ENCODE data around the gene MAP4K1. TPM values are rescaled to one million over a fixed set of nuclear protein-coding genes. Genes with fewer than 3 reads are reported as not detected.

MAP4K1 gene
- total and polyA plus RNA-seq, 2 of the 13 experiments (the other 11 are each of a cell fraction or from before 2014, with no cell fraction given) = 0.24 to 0.89 TPM

GRCh38 chr19:38658462-38659306 is 40.9 kb upstream of the MAP4K1 start:
- intact Hi-C loops (cut with micrococcal nuclease; ENCODE audit: unreplicated experiment) = loop anchor here (2.0 to 10.0 kb wide), 3 partner anchors 16 to 274 kb away; partner anchors contain the start of genes ECH1, MRPS12 and SARS2
- peak overlapping the region; percentile 69 for H3K27ac ChIP-seq (ENCODE audit: extremely low read length, insufficient read depth, low read length)
- in situ Hi-C loops (cut with HindIII; ENCODE audit: extremely low pct_ligation_motif_present, low pct_unique_long_range_greater_than_20kb) = loop anchor here (5.0 kb wide), 1 partner anchor 44 kb away; no protein-coding TSS in a partner anchor
- ChIA-PET POLR2A (interaction anchor here (0.9 to 4.4 kb wide), 11 partner anchors 10 to 191 kb away, joined by 3 to 59 read pairs (median 4); partner anchors contain the start of genes ACTN4 and EIF3K), CTCF (ENCODE audit: low intra/inter-chr PET ratio, low total read pairs) (no interaction called here)
- peak; percentile 80 for ATAC-seq
- no TSS peak for BruUV-seq (replicated peaks)
- H2AFZ ChIP-seq (ENCODE audit: low read length) = no peak overlapping the region
- no peaks in the 10 kb centered on the region for H3K9me3 ChIP-seq (ENCODE audit: low read length)
- peaks cover 16 to 55% of the 10 kb centered on the region in 2 experiments for H3K36me3 ChIP-seq (replicated peaks in 1 of 2; ENCODE audit: control insufficient read depth in 1 of 2, insufficient read depth in 2 of 2, low read length in 2 of 2)
- H4K20me1 ChIP-seq (ENCODE audit: insufficient read depth, low read length) = peaks cover 83% of the 10 kb centered on the region
- H3K4me3 ChIP-seq (replicated peaks in 1 of 3; ENCODE audit: insufficient read depth in 1 of 3, low read depth in 2 of 3, low read length in 3 of 3) = no peak overlapping the region; a peak in 1 of 6 replicates
- DNase-seq (ENCODE audit: low spot score) = peak; percentile 95
- peak; percentile 92 for FAIRE-seq
- peak overlapping the region; percentile 44 for H3K9ac ChIP-seq (ENCODE audit: insufficient read depth, low read depth, low read length)
- peak overlapping the region; percentile 65 for H3K4me2 ChIP-seq (ENCODE audit: low read depth, low read length)
- peaks cover 98% of the 10 kb centered on the region for H3K4me1 ChIP-seq (ENCODE audit: insufficient read depth, low read length)
- 25% methylated on average over 14 of the region's 15 CpGs for whole genome bisulfite sequencing (ENCODE audit: low lambda C conversion rate)
- H3K79me2 ChIP-seq (ENCODE audit: insufficient read depth, low read length) = peaks cover 96% of the 10 kb centered on the region
- H3K27me3 ChIP-seq (ENCODE audit: control insufficient read depth in 1 of 2, insufficient read depth in 2 of 2, low read length in 2 of 2) = no peaks in the 10 kb centered on the region
- TF ChIP-seq SRY (CRISPR knock-in tag; IDR thresholded peaks at IDR 0.05) = no peak
- TF ChIP-seq, protein P1, sequence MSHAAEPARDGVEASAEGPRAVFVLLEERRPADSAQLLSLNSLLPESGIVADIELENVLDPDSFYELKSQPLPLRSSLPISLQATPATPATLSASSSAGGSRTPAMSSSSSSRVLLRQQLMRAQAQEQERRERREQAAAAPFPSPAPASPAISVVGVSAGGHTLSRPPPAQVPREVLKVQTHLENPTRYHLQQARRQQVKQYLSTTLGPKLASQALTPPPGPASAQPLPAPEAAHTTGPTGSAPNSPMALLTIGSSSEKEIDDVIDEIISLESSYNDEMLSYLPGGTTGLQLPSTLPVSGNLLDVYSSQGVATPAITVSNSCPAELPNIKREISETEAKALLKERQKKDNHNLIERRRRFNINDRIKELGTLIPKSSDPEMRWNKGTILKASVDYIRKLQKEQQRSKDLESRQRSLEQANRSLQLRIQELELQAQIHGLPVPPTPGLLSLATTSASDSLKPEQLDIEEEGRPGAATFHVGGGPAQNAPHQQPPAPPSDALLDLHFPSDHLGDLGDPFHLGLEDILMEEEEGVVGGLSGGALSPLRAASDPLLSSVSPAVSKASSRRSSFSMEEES (CRISPR knock-in tag; IDR thresholded peaks at IDR 0.05) = 0 out of 2 replicates have a peak, but pooled peaks have one; percentile 19
- peak; percentile 23; the same call in 1 of the 2 replicates for TF ChIP-seq SIX4 (CRISPR knock-in tag; IDR thresholded peaks at IDR 0.05)
- no peak for TF ChIP-seq HHEX (CRISPR knock-in tag; IDR thresholded peaks at IDR 0.05)
- TF ChIP-seq MED1 (CRISPR knock-in tag; IDR thresholded peaks at IDR 0.05) = peak; percentile 61; the same call in 1 of the 2 replicates
- 0 out of 2 replicates have a peak, but pooled peaks have one; percentile 30 for TF ChIP-seq GFI1 (CRISPR knock-in tag; IDR thresholded peaks at IDR 0.05; ENCODE audit: borderline replicate concordance)
- TF ChIP-seq ZFP91 (CRISPR knock-in tag; IDR thresholded peaks at IDR 0.05; ENCODE audit: borderline replicate concordance) = no peak
- no peak for TF ChIP-seq ZNF30 (CRISPR knock-in tag; IDR thresholded peaks at IDR 0.05)
- peak; percentile 65; the same call in 1 of the 2 replicates for TF ChIP-seq FOXK1 (CRISPR knock-in tag; IDR thresholded peaks at IDR 0.05; ENCODE audit: borderline replicate concordance, low read depth)
- no peak for TF ChIP-seq PTBP1 (IDR thresholded peaks at IDR 0.05; ENCODE audit: low read depth, low read length, poor library complexity, severe bottlenecking)
- peak; percentile 96 for TF ChIP-seq BCL6 (CRISPR knock-in tag; IDR thresholded peaks at IDR 0.05)
- no peak for TF ChIP-seq ZNF878 (CRISPR knock-in tag; IDR thresholded peaks at IDR 0.05)
- TF ChIP-seq ZNF17 (CRISPR knock-in tag; IDR thresholded peaks at IDR 0.05) = no peak
- TF ChIP-seq ZNF34 (CRISPR knock-in tag; IDR thresholded peaks at IDR 0.05; ENCODE audit: borderline replicate concordance) = no peak
- peak; percentile 34; the same call in 1 of the 2 replicates for TF ChIP-seq EHMT2 (IDR thresholded peaks at IDR 0.05; ENCODE audit: borderline replicate concordance, low read depth, low read length)
- TF ChIP-seq MXD4 (CRISPR knock-in tag; IDR thresholded peaks at IDR 0.05) = no peak
- no peak for TF ChIP-seq ZKSCAN1 (IDR thresholded peaks at IDR 0.05; ENCODE audit: low read length)
- no peak for TF ChIP-seq GABPA (IDR thresholded peaks at IDR 0.05; ENCODE audit: low read depth, low read length)
- 0 out of 2 replicates have a peak, but pooled peaks have one; percentile 19 for TF ChIP-seq GABPA (CRISPR knock-in tag; IDR thresholded peaks at IDR 0.05; ENCODE audit: low read depth)
- peak; percentile 34; the same call in 1 of the 2 replicates for TF ChIP-seq POGZ (CRISPR knock-in tag; IDR thresholded peaks at IDR 0.05)
- peak; percentile 60; the same call in 1 of the 2 replicates for TF ChIP-seq HMG20A (CRISPR knock-in tag; IDR thresholded peaks at IDR 0.05; ENCODE audit: borderline replicate concordance)
- no peak for TF ChIP-seq ZNF562 (CRISPR knock-in tag; IDR thresholded peaks at IDR 0.05; ENCODE audit: borderline replicate concordance)
- no peak for TF ChIP-seq ZNF557 (CRISPR knock-in tag; IDR thresholded peaks at IDR 0.05)

Measured in HepG2 (cell line).